AG09309 (cell line): ENCODE data around the gene AK8.

Experiments used
- DNase-seq: peaks from one replicate; pipeline ENCODE4 v3.0.0-alpha.2; 2010; ENCODE audit warnings: low read depth
- H3K4me3 ChIP-seq: 2 replicates; pipeline ENCODE4 v1.5.1; 2011; ENCODE audit warnings: mild to moderate bottlenecking, low read depth, low read length, moderate library complexity; ENCODE audit not compliant: control insufficient read depth
- CTCF ChIP-seq: IDR thresholded peaks from 2 replicates; pipeline ENCODE4 v1.5.1; 2011; ENCODE audit warnings: mild to moderate bottlenecking, low read depth, low read length, inconsistent platforms; ENCODE audit not compliant: insufficient read depth, control insufficient read depth; ENCODE audit errors: missing control alignments

AK8 gene

GRCh38 chr9:132681561-132681960, 196.5 kb downstream of the AK8 start:
- no peak overlapping the region for H3K4me3 ChIP-seq
- TF ChIP-seq CTCF, result no peak
- DNase-seq, result no peak

GRCh38 chr9:132679946-132680625, 198.0 kb downstream of the AK8 start:
- no peak for DNase-seq
- no peak overlapping the region for H3K4me3 ChIP-seq
- no peak for TF ChIP-seq CTCF

- TF ChIP-seq CTCF, result no peak
- DNase-seq, result no peak
- H3K4me3 ChIP-seq, result no peak overlapping the region
These were observed 200.1 kb downstream of the AK8 start for GRCh38 chr9:132677976-132678375.
